ENCODE results near the gene MET. TPM values are rescaled to one million over a fixed set of nuclear protein-coding genes. Genes with fewer than 3 reads are reported as not detected.

The MET gene
- total RNA-seq, 1 donor from 2014 or later: 15.2 TPM

GRCh38 chr7:116686812-116687419 lies 14.9 kb downstream of the MET start:
- peaks cover 5% of the 10 kb centered on the region for H3K4me1 ChIP-seq
- H3K4me3 ChIP-seq: no peak overlapping the region
- DNase-seq (ENCODE audit: extremely low spot score in 2 of 2): no peak
- TF ChIP-seq POLR2A (IDR thresholded peaks at IDR 0.05) (no peak), CTCF (IDR thresholded peaks at IDR 0.05) (no peak), POLR2AphosphoS5 (IDR thresholded peaks at IDR 0.05; ENCODE audit: insufficient read depth in 1 of 2, low read depth in 1 of 2) (no peak)
- no peak overlapping the region for H3K27ac ChIP-seq
- no peaks in the 10 kb centered on the region for H3K27me3 ChIP-seq
- H3K36me3 ChIP-seq: no peaks in the 10 kb centered on the region
- no peaks in the 10 kb centered on the region for H3K9me3 ChIP-seq
- intact Hi-C loops (cut with DNase I): no loop called here

DNA sequence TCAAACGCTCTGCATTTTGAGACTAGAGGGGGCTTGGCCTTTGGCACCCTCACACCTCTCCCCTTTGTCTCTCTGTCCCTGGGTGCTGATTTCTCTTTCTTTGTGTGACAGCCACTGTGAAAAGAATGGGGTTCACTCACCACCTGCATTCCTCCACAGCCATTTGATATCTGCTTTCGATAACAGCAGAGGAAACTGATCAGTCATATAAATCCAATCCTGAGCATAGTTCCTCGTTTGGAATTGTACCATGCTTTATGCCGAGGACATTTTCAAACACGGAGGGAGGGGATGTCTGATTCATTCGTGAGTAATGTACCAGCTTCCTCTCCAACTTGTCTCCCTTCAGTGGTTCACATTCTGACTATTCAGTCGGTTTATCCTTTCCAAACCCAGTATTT lies 15.8 kb downstream of the MET start:
- no peak overlapping the region for H3K27ac ChIP-seq
- H3K9me3 ChIP-seq: no peaks in the 10 kb centered on the region
- H3K36me3 ChIP-seq: no peaks in the 10 kb centered on the region
- TF ChIP-seq CTCF (IDR thresholded peaks at IDR 0.05): no peak
- no peak for TF ChIP-seq POLR2AphosphoS5 (IDR thresholded peaks at IDR 0.05; ENCODE audit: insufficient read depth in 1 of 2, low read depth in 1 of 2)
- TF ChIP-seq POLR2A (IDR thresholded peaks at IDR 0.05): no peak
- DNase-seq (ENCODE audit: extremely low spot score in 2 of 2): no peak
- intact Hi-C loops (cut with DNase I): no loop called here
- no peaks in the 10 kb centered on the region for H3K27me3 ChIP-seq
- H3K4me3 ChIP-seq: no peak overlapping the region
- peaks cover 5% of the 10 kb centered on the region for H3K4me1 ChIP-seq

GRCh38 chr7:116689790-116690259 lies 17.8 kb downstream of the MET start:
- Histone ChIP-seq H3K4me3 (no peak overlapping the region), H3K27me3 (no peaks in the 10 kb centered on the region), H3K27ac (no peak overlapping the region), H3K4me1 (peaks cover 5% of the 10 kb centered on the region), H3K36me3 (no peaks in the 10 kb centered on the region), H3K9me3 (no peaks in the 10 kb centered on the region)
- intact Hi-C loops (cut with DNase I): no loop called here
- no peak for DNase-seq (ENCODE audit: extremely low spot score in 2 of 2)
- no peak for TF ChIP-seq CTCF (IDR thresholded peaks at IDR 0.05)
- TF ChIP-seq POLR2A (IDR thresholded peaks at IDR 0.05): no peak
- TF ChIP-seq POLR2AphosphoS5 (IDR thresholded peaks at IDR 0.05; ENCODE audit: insufficient read depth in 1 of 2, low read depth in 1 of 2): no peak

- intact Hi-C loops (cut with DNase I): no loop called here
- Histone ChIP-seq H3K27me3 (no peaks in the 10 kb centered on the region), H3K27ac (no peak overlapping the region), H3K36me3 (no peaks in the 10 kb centered on the region), H3K9me3 (no peaks in the 10 kb centered on the region), H3K4me1 (peaks cover 5% of the 10 kb centered on the region), H3K4me3 (no peak overlapping the region)
- no peak for TF ChIP-seq POLR2A (IDR thresholded peaks at IDR 0.05)
- TF ChIP-seq CTCF (IDR thresholded peaks at IDR 0.05): no peak
- TF ChIP-seq POLR2AphosphoS5 (IDR thresholded peaks at IDR 0.05; ENCODE audit: insufficient read depth in 1 of 2, low read depth in 1 of 2): no peak
- no peak for DNase-seq (ENCODE audit: extremely low spot score in 2 of 2)
Observed at GRCh38 chr7:116691664-116692063, 19.7 kb downstream of the MET start.
